GM15510 (cell line): ENCODE data around the gene FAM136A.

Source experiments
- POLR2A ChIP-seq: IDR thresholded peaks from 3 replicates; pipeline ENCODE4 v1.6.1; 2011; ENCODE audit warnings: borderline replicate concordance; ENCODE audit not compliant: insufficient read length; ENCODE audit errors: extremely low read depth

Gene FAM136A

GRCh38 chr2:70312560-70312959 lies 10.7 kb upstream of the FAM136A start:
- no peak for TF ChIP-seq POLR2A

GRCh38 chr2:70310899-70311298 lies 9.0 kb upstream of the FAM136A start:
- TF ChIP-seq POLR2A: no peak

DNA sequence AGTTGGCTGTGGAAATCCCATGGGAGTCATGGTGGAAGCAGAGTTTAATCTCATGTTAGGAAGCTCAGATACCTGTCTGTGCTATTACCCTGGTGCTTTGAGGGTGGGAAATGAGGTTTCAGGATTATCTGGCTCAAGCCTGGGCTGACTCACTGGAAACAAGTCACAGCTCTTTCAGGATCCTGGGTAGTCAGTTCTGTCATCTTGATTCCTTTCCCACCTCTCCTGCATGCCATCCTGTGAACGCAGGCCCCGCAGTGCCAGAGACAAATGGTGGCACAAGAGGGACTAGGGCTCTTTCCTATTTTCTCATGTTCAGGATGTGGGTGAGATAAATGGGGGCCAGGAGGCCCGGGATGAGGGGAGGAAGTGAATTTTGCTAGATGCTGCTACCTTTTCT lies 3.7 kb upstream of the FAM136A start:
- TF ChIP-seq POLR2A: no peak

GRCh38 chr2:70304498-70304897 lies 2.6 kb upstream of the FAM136A start:
- TF ChIP-seq POLR2A: no peak

DNA sequence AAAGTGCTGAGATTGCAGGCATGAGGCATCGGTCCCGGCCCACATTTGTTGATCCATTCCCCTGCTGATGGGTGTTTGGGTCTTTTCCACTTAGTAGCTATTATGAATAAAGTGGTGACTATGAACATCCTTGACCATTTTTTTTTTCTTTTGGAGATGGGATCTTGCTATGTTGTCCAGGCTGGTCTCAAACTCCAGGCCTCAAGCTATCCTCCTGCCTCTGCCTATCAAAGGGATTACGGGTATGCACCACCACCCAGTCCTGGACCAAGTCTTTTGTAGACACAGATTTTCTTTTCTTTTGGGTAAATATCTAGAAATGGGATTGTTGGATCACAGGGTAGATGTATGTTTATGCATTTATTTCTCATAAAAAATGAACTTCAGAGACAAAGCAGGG lies 1.3 kb upstream of the FAM136A start:
- TF ChIP-seq POLR2A: no peak

GRCh38 chr2:70300771-70301343 lies 1.0 kb downstream of the FAM136A start:
- no peak for TF ChIP-seq POLR2A

GRCh38 chr2:70283500-70284191 lies 18.2 kb downstream of the FAM136A start:
- no peak for TF ChIP-seq POLR2A

GRCh38 chr2:70282439-70282838 lies 19.4 kb downstream of the FAM136A start:
- no peak for TF ChIP-seq POLR2A

GRCh38 chr2:70280242-70280798 lies 21.5 kb downstream of the FAM136A start:
- no peak for TF ChIP-seq POLR2A

- no peak for TF ChIP-seq POLR2A
Observed at GRCh38 chr2:70270323-70270722, 31.5 kb downstream of the FAM136A start.

DNA sequence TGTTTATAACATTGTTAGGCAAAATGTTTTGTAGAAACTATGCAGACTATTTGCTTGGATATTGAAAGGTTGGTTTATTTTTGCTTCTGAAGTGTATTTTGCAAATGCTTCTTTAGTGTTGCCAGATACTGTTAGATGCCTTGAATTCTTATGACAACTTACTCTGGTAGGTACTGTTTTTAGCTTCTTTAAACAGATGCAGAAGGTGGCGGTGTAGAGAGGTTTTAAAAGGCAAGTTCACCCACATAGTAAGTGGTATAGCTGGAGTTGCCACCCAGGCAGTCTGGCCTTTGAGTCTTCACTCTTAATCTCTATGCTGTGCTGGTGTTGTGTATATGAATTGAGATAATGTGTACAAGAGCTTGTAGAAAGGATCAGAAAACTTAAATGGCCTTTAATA lies 40.4 kb downstream of the FAM136A start:
- TF ChIP-seq POLR2A: no peak

GRCh38 chr2:70258532-70258875 lies 43.4 kb downstream of the FAM136A start:
- TF ChIP-seq POLR2A: no peak

DNA sequence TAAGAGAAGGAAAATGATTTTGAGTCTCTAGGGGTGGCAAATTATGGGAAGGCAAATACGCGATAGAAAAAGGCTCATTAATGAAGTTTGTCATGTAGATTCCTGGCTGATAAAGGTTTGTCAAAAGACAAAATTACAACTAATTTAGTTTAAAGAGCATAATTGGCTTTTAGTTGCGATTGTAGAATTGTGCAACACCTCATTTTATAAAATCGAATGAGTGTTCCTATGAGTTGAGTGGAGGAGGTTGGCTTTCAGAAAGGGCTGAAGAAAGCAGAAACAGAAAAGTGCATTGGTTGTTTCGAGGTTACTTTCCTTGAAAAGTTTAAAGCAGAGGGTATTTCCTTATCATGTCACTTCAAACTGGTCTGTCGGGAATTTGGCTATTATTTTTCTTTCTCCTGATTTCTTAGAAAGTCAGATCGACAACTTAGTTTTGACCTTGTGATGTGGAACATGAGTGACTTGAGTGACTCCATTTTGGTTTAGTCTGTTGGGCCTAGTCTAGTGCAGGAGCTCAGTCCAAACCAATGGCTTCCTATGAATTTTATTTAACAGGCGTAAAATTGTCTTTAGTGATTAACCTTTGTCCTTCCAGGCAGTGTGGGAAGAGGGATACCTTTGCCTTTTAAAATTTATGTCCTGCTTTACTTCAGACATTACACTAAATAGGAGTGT lies 46.1 kb downstream of the FAM136A start:
- TF ChIP-seq POLR2A: no peak

DNA sequence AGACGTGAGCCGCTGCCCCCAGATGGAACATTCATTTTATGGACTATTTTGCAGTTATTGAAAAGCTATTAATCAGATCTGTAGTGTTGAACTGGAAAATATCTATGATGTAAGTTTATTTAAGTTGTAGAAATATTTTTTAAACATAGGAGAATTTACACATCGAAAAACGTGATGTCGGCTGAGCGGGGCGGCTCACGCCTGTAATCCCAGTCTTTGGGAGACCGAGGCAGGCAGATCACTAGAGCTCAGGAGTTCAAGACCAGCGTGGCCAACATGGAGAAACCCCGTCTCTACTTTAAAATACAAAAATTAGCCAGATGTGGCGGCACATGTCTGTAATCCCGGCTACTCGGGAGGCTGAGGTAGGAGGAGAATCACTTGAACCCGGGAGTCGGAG lies 51.4 kb downstream of the FAM136A start:
- TF ChIP-seq POLR2A: no peak

GRCh38 chr2:70248181-70248847 lies 53.6 kb downstream of the FAM136A start, which contains the start of gene TIA1:
Gene TIA1, minus strand, starts transcription at chr2:70248628. Its CDS starts 198 bp downstream, at chr2:70248430.
- TF ChIP-seq POLR2A: peak; percentile 87
